HT1080 (cell line): ENCODE data around the gene ADD3. TPM values are rescaled to one million over a fixed set of nuclear protein-coding genes. Genes with fewer than 3 reads are reported as not detected.

Experiments used
- DNase-seq: peaks from one replicate; pipeline ENCODE4 v3.0.0-alpha.2; 2015; ENCODE audit warnings: low read depth
- total RNA-seq: library from RNA; depleted of rRNA; stranded (reverse); fragments of >200 nt; shearing (Covaris generic); gene quantifications from 2 replicates; pipeline ENCODE4 v1.2.3, GENCODE V29; 2014

Gene ADD3
- total RNA-seq, 1 experiment from 2014 or later: 22.5 TPM

DNA sequence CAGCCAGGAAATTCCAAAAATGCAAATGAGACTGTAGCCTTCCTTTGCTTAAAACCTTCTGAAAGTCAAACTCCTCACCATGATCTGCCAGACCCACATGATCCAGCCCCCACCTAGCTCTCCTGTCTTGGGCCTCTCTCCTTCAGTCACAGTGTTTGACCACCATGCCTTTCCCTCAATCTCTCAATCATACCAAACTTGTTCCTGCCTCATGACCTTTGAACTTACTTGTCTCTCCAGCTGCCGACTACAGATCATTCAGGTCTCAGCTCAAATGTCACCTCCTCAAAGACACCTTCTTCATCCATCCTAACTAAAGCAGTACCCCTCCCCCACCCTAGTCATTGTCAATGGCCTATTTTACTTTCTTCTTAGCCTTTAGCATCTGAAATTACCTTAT, 9.3 kb upstream of the ADD3 start:
- DNase-seq: no peak

GRCh38 chr10:110002801-110003523, 4.8 kb upstream of the ADD3 start:
- no peak for DNase-seq

GRCh38 chr10:110003524-110003885, 4.3 kb upstream of the ADD3 start:
- DNase-seq: no peak

DNA sequence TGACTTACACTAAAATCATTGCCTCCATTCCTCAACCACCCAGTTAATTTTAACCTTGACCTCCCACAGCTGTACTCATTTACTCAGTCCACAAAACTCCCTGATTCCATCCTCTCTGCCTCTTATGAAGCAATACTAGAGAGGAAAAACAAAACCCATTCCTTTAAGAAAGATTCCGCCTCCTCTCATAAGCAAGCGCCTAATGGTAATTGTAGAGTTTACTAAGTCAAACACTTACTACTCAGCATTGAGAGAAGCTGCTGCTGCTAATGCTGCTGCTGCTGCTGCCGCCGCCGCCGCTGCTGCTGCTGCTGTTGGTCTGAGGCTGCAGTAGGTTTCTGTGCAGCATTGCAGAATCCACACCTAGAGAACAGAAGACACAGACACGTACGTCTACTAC, 2.1 kb upstream of the ADD3 start:
- DNase-seq: peak; percentile 40

DNA sequence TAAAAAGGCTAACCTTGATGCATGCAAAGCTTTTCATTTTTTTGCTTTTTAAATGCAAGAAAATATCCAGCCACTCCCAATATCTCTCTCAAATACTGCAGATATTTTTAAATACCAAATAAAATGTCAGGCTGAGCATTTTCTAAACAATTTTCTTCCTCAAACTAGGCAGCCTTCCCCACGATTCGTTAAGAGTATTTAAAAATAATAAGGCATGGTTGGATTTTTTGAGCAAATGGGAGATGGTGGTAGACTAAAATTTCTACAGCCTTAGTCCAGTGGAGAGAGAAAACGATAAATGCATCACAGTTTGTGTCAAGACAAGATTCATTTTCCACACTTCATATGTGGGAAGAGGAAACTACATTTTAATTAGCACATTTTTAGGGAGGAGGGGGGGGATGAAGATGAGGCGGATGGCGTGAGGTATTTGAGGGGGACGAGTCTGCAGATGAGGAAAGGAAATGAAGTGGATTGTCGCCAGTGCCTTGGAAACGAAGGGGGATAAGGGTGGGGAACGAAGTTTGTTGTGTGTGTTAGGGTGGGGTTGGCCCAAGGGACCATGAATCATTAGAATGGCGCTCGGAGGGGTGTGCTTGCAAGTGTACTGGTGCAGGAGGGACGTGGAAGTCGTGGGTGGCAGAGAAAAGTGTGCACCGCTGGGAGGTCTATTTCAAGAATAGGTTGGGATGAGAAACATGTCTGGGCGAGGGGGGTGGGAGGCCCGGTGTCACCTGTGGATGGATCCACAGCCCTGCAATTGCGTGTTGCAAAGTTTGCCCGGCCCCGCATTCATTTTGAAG, 1.2 kb upstream of the ADD3 start:
- peak; percentile 33 for DNase-seq

GRCh38 chr10:110007161-110007700, 553 bp upstream of the ADD3 start:
- peak; percentile 45 for DNase-seq

- DNase-seq: peak; percentile 36
These were observed 945 bp downstream of the ADD3 start for GRCh38 chr10:110008518-110009339.

- no peak for DNase-seq
These were observed 2.1 kb downstream of the ADD3 start for GRCh38 chr10:110009736-110010475.

DNA sequence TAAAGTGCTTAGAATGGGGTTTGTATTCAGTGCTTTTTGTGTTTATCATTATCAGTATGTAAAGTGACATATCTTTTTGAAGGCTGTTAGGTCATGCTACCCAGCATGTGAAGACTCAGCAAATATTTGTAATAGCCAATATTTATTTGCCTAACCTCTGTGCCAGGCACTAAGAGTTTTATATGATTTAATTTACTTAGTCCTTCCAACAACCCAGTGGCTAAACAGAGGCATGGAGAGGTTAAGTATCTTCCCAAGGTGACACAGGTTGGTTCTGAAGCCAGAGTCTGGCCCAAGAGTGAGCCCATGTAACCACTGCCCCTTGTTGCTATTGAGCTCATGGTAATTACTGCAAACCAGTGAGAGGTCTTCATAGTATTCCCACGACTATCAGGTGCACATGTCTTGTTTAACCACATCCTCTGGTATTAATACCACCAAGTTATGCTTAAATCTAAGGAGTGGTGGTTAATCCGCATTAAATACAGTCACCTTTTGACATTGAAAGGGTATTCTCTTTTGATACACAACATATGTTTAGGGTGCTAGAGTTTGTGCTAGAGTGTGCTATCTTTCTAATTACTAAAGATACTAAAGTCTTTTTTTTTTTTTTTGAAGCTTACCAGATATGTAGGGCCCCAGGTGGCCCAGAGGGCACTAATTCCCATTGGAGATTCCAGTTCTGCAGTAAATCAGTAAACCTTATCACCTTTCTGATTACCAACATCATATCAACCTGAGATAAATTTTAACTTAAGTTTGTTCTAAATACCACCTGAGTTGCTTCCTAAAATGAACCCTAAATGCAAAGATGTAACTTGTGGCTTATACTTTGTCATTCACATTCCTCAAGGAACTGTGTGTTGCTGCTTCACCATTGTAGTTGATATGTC, 2.9 kb downstream of the ADD3 start:
- DNase-seq: peak; percentile 36

DNA sequence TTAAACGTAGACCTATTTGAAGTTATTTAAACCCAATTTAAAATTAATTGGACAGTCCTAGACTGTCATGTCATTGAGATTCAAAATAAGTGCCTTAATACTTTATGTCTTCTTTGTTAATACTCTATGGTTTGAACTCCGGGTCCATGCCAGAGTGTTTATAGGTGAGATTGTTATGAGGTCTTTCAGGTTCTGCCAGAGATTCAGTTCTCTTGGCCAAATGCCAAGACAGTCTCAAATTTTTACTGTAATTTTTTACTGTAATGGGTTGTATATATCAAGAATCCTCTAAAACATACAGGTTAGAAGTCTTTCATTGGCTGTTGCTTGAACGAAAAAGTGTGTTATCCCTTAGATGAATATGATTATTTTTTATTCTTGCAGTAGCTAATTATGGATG, 3.9 kb downstream of the ADD3 start:
- DNase-seq: no peak

- no peak for DNase-seq
These were observed 6.0 kb downstream of the ADD3 start for GRCh38 chr10:110013630-110014293.

GRCh38 chr10:110016039-110016438, 8.3 kb downstream of the ADD3 start:
- peak; percentile 22 for DNase-seq

DNA sequence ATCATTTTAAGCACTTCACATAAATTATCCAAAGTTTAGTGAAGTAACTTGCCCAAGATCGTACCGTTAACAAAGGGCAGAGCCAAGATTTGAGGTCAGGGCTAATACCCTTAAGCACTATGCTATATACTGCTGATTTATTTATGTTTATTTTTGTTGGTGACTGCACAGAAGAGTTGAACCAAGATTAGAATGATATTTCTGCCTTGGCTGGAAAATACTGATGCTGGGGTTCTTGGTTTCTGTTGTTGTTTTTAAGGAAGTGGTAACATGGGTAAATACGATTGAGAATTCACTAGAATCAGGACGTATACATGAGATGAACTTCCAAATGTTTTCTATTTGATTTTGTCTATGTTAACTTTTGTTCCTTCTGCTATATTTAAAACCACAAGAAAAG, 9.3 kb downstream of the ADD3 start:
- no peak for DNase-seq

DNA sequence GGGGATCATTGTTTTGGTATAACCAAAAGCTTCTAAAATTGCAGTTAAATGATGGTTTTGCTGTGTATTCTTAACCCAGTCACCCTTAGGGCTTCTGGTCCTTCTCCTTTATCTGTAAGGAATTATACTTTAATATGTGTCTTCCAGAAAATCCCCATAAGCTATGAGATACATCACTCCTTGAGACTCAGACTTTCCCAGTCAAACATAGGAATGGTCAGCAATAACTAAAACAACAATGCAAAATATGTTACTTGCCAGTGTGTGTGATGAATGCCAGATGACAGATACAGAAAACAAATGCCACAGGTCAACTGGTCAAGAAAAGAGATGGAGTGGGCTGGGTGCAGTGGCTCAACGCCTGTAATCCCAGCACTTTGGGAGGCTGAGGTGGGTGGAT, 10.1 kb downstream of the ADD3 start:
- no peak for DNase-seq

- no peak for DNase-seq
These were observed 12.5 kb downstream of the ADD3 start for GRCh38 chr10:110020265-110020664.

GRCh38 chr10:110022716-110023504, 15.1 kb downstream of the ADD3 start:
- no peak for DNase-seq

DNA sequence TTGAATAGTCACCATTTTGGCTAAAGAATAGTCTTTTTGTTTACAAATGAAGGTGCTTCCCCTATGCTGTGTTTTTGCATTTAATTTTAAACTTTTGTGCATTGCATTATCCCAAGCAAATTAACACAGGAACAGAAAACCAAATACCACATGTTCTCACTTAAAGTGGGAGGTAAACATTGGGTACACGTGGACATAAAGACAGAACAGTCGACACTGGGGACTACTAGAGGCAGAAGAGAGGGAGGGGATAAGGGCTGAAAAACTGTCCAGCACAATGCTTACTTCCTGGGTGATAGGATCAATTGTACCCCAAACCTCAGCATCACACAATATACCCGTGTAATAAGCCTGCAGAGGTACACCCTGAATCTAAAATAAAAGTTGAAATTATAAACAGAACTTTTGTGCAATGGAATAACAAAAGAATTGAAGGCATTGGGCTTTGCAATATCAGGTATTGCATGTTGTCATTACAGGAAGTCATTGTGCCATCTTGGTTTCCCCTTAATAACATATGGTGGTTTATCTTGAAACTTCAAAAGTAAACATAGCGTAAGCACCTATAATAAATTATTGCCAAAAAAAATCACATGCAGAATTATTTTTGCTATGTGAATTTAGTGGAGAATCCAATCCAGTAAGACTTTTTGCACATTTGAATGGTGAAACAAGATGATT, 16.1 kb downstream of the ADD3 start:
- DNase-seq: no peak

GRCh38 chr10:110029450-110029849, 21.7 kb downstream of the ADD3 start:
- no peak for DNase-seq
